ENCODE data around the gene LARGE1. TPM values are rescaled to one million over a fixed set of nuclear protein-coding genes. Genes with fewer than 3 reads are reported as not detected.

The LARGE1 gene
- total RNA-seq, 2 experiments from 2014 or later = 0.18 to 0.58 TPM

DNA sequence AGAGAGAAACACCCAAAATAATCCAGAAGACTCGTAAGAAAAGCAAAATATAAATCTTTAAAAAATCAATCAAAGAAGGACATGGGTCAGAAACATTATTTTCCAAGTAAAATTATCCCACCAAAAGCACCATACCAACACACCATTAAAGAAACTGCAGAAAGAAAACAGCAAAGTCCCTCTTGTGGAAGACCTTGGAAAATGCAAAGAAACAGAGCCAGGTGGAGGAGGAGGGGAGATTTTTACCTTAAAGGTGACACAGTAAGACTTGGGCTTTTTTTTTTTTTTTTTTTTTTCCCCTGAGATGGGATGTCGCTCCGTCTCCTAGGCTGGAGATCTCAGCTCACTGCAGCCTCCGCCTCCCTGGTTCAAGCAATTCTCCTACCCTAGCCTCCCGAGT is 123.8 kb downstream of the LARGE1 start:
- Mint-ChIP-seq H3K4me1 (ENCODE audit: low read depth) (no peaks in the 10 kb centered on the region), H3K9me3 (ENCODE audit: insufficient read depth) (peaks cover 4% of the 10 kb centered on the region), H3K27me3 (ENCODE audit: low read depth) (no peaks in the 10 kb centered on the region), H3K4me3 (no peak overlapping the region), H3K36me3 (ENCODE audit: low read depth) (no peaks in the 10 kb centered on the region), H3K27ac (no peak overlapping the region)
- ChIA-PET POLR2A (no interaction called here), CTCF (no interaction called here)
- no peak for DNase-seq
- ATAC-seq = no peak

DNA sequence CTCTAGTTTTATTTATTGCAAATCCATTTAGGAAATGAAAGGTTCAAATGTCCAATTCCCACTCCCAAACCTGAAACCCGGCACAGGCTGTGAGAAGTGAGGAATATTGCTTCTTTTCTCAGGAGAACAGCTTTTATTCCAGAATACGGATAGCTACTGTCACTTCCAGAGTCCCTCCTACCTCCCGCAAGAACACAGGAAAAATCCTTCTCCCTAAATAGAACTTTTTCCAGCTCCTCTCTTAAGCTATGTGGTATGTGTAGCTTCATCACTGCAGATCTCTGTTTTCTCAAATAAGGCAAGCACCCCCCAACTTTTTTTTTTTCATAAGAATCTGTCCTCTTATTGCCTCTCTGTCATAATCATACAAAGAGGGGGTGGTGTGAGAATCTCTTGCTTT is 126.8 kb downstream of the LARGE1 start:
- no peak for ATAC-seq
- DNase-seq = no peak
- H3K4me1 Mint-ChIP-seq (ENCODE audit: low read depth) = no peaks in the 10 kb centered on the region
- H3K4me3 Mint-ChIP-seq = no peak overlapping the region
- no peaks in the 10 kb centered on the region for H3K27me3 Mint-ChIP-seq (ENCODE audit: low read depth)
- H3K9me3 Mint-ChIP-seq (ENCODE audit: insufficient read depth) = peaks cover 6% of the 10 kb centered on the region
- CTCF ChIA-PET = no interaction called here
- H3K36me3 Mint-ChIP-seq (ENCODE audit: low read depth) = no peaks in the 10 kb centered on the region
- H3K27ac Mint-ChIP-seq = no peak overlapping the region
- POLR2A ChIA-PET = interaction anchor here (0.6 kb wide), 1 partner anchor 1561 kb away, joined by 3 read pairs; no protein-coding TSS in a partner anchor

DNA sequence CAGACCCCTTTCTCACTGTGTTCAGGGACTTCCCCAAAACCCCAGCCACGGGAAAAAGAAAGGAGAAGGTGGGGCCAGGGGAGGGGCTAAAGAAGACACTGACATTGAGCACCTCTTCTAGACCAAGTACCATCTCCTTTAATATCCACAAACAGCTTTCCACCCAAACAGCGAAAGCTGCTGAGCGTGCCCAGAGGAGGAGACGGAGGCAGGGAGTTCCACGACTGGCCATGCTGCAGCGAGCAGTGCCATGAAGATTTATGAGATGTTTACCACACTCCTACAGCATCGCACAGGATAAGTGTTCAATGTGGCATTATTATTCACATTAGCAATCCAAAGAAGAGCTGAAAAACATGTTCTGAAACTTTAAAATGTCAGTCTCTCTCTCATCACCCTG is 127.4 kb downstream of the LARGE1 start:
- H3K9me3 Mint-ChIP-seq (ENCODE audit: insufficient read depth) = peaks cover 12% of the 10 kb centered on the region
- no peaks in the 10 kb centered on the region for H3K4me1 Mint-ChIP-seq (ENCODE audit: low read depth)
- H3K4me3 Mint-ChIP-seq = no peak overlapping the region
- no peak overlapping the region for H3K27ac Mint-ChIP-seq
- ATAC-seq = no peak
- H3K27me3 Mint-ChIP-seq (ENCODE audit: low read depth) = no peaks in the 10 kb centered on the region
- DNase-seq = no peak
- H3K36me3 Mint-ChIP-seq (ENCODE audit: low read depth) = no peaks in the 10 kb centered on the region
- ChIA-PET POLR2A (interaction anchor here (0.6 kb wide), 1 partner anchor 1560 kb away, joined by 3 read pairs; no protein-coding TSS in a partner anchor), CTCF (no interaction called here)

DNA sequence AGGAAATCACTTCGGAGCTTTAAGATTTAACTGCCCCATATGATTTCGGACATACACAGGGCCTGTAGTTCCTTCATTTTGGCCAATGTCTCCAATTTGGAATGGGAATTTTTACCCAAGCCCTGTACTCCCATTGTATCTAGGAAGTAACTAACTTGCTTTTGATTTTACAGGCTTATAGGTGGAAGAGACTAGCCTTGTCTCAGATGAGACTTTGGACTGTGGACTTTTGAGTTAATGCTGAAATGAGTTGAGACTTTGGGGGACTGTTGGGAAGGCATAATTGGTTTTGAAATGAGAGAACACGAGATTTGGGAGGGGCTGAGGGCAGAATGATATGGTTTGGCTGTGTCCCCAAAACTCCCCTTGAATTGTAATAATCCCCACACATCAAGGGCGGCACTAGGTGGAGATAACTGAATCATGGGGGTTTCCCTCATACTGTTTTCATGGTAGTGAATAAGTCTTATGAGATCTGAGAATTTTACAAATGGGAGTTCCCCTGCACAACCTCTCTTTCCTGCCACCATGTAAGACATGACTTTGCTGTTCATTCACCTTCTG is 130.5 kb downstream of the LARGE1 start:
- H3K36me3 Mint-ChIP-seq (ENCODE audit: low read depth) = no peaks in the 10 kb centered on the region
- H3K9me3 Mint-ChIP-seq (ENCODE audit: insufficient read depth) = peaks cover 21% of the 10 kb centered on the region
- ATAC-seq (no peak), DNase-seq (no peak)
- no peak overlapping the region for H3K4me3 Mint-ChIP-seq
- ChIA-PET POLR2A (no interaction called here), CTCF (no interaction called here)
- H3K27ac Mint-ChIP-seq = no peak overlapping the region
- H3K4me1 Mint-ChIP-seq (ENCODE audit: low read depth) = no peaks in the 10 kb centered on the region
- H3K27me3 Mint-ChIP-seq (ENCODE audit: low read depth) = no peaks in the 10 kb centered on the region

DNA sequence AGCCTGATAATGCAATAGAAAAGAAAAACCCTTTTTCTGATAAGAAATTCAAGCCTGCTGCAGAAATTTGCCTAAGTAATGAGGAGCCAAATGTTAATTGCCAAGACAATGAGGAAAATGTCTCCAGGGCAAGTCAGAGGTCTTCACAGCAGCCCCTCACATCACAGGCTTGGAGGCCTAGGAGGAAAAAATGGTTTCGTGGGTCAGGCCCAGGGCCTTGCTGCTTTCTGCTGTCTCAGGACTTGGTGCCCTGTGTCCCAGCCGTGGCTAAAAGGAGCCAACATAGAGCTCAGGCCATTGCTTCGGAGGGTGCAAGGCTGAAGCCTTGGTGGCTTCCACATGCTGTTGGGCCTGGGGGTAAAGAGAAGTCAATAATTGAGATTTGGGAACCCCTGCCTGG is 131.3 kb downstream of the LARGE1 start:
- Mint-ChIP-seq H3K4me3 (no peak overlapping the region), H3K4me1 (ENCODE audit: low read depth) (no peaks in the 10 kb centered on the region), H3K36me3 (ENCODE audit: low read depth) (no peaks in the 10 kb centered on the region), H3K9me3 (ENCODE audit: insufficient read depth) (peaks cover 21% of the 10 kb centered on the region), H3K27me3 (ENCODE audit: low read depth) (no peaks in the 10 kb centered on the region), H3K27ac (no peak overlapping the region)
- ChIA-PET CTCF (no interaction called here), POLR2A (no interaction called here)
- DNase-seq (no peak), ATAC-seq (no peak)

DNA sequence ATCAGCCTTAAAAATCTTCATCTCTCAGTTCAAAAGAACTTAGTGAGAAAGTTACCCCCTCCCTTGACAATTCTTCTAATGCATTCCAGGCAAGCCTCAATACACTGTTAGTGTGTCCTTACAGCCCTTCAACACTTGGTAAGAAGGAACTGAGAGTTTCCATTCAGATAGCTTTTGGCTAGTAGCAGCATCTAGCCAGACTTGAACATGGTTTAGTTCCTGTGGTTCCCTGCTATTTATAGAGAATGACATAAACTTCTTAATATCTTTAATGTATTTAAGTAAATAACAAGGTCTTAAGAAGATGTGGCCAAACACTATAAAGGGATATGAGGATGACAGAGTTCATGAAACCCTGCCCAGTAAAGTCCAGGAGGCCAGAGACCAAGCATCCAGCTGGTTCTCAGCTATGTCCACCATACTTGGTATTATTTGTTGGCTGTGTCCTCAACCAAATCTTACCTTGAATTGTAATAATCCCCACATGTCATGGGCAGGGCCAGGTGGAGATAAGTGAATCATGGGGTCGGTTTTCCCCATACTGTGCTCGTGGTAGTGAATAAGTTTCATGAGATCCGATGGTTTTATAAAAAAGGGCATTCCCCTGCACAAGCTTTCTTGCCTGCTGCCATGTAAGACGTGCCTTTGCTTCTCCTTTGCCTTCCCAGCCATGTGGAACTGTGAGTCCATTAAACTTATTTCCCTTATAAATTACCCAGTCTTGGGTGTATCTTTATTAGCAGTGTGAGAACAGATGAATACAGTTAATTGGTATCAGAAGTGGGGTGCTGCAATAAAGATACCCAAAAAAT is 132.4 kb downstream of the LARGE1 start:
- H3K27ac Mint-ChIP-seq = no peak overlapping the region
- no peaks in the 10 kb centered on the region for H3K36me3 Mint-ChIP-seq (ENCODE audit: low read depth)
- H3K9me3 Mint-ChIP-seq (ENCODE audit: insufficient read depth) = peaks cover 21% of the 10 kb centered on the region
- H3K4me1 Mint-ChIP-seq (ENCODE audit: low read depth) = no peaks in the 10 kb centered on the region
- no peak overlapping the region for H3K4me3 Mint-ChIP-seq
- DNase-seq = no peak
- CTCF ChIA-PET = no interaction called here
- POLR2A ChIA-PET = no interaction called here
- no peak for ATAC-seq
- H3K27me3 Mint-ChIP-seq (ENCODE audit: low read depth) = no peaks in the 10 kb centered on the region

DNA sequence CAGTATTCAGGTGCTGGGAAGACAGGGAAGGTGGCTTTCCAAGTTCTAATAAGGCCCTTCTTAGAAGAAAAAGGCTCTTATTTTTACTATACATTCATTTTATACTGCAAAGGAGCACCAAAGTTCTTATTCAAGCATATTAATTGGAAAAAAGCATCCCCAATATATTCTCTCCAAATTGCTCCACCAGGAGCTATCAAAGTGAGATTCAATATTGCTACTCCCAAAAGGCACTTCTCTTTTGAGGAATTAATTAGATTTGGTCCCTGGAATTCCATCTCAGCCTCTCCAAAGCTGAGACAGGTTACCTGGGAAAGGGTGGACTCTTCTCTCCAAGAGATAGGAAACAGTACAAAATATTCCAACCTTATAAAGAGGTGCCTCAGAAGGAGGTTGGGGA is 134.1 kb downstream of the LARGE1 start:
- ATAC-seq = no peak
- Mint-ChIP-seq H3K36me3 (ENCODE audit: low read depth) (no peaks in the 10 kb centered on the region), H3K4me1 (ENCODE audit: low read depth) (no peaks in the 10 kb centered on the region), H3K4me3 (no peak overlapping the region), H3K9me3 (ENCODE audit: insufficient read depth) (peaks cover 21% of the 10 kb centered on the region), H3K27me3 (ENCODE audit: low read depth) (no peaks in the 10 kb centered on the region), H3K27ac (no peak overlapping the region)
- CTCF ChIA-PET = no interaction called here
- POLR2A ChIA-PET = no interaction called here
- no peak for DNase-seq

DNA sequence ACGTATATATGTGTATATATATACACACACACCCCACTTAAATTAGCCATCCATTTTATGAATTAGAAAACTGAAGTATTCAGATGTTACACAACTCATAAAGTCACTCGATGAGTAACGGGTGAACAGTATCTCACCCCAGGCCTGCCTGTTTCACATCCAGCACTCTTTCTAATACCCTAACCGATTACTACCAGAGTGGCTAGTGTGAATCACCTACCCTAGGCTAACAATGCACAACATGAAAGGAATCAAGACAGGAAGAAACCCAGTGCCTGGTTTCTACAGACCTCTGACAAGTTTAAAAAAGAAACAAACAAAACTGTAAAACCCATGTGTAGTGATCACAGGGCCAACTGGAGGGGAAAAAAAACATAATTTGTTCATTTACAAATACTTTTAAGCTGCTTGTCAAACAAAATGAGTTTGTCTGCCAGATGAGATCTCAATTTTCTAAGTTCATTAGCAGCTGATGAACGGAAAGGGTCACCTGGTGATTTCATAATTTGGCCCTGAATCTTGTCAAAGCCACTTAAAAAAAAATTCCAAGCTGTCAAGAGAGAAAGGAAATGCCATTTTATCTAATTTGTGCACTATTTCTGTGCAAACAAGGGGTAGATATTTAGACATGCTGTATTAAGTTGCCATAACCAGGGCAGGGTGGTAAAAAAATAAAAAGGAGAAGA is 134.8 kb downstream of the LARGE1 start:
- ATAC-seq (no peak), DNase-seq (no peak)
- Mint-ChIP-seq H3K27me3 (ENCODE audit: low read depth) (no peaks in the 10 kb centered on the region), H3K4me3 (no peak overlapping the region), H3K4me1 (ENCODE audit: low read depth) (no peaks in the 10 kb centered on the region), H3K9me3 (ENCODE audit: insufficient read depth) (peaks cover 21% of the 10 kb centered on the region), H3K27ac (no peak overlapping the region), H3K36me3 (ENCODE audit: low read depth) (no peaks in the 10 kb centered on the region)
- ChIA-PET POLR2A (no interaction called here), CTCF (no interaction called here)

DNA sequence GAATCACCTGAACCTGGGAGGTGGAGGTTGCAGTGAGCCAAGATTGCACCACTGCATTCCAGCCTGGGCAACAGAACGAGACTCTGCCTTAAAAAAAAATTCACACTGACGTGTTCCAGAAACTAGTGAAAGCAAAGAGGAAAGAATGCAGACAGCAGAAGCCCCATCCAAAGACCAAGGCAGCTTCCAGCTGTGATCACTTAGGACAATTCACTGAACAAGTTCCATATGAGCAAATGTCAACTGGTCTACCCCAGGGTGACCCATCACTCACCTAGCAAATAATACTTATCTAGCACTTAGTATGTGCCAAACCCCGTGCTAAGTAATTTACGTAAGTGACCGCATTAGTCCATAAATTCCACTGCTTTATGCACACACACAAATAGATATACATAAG is 138.9 kb downstream of the LARGE1 start:
- POLR2A ChIA-PET = no interaction called here
- DNase-seq (no peak), ATAC-seq (no peak)
- Mint-ChIP-seq H3K27ac (no peak overlapping the region), H3K4me1 (ENCODE audit: low read depth) (no peaks in the 10 kb centered on the region), H3K36me3 (ENCODE audit: low read depth) (no peaks in the 10 kb centered on the region), H3K9me3 (ENCODE audit: insufficient read depth) (peaks cover 5% of the 10 kb centered on the region), H3K27me3 (ENCODE audit: low read depth) (no peaks in the 10 kb centered on the region), H3K4me3 (no peak overlapping the region)
- CTCF ChIA-PET = no interaction called here

DNA sequence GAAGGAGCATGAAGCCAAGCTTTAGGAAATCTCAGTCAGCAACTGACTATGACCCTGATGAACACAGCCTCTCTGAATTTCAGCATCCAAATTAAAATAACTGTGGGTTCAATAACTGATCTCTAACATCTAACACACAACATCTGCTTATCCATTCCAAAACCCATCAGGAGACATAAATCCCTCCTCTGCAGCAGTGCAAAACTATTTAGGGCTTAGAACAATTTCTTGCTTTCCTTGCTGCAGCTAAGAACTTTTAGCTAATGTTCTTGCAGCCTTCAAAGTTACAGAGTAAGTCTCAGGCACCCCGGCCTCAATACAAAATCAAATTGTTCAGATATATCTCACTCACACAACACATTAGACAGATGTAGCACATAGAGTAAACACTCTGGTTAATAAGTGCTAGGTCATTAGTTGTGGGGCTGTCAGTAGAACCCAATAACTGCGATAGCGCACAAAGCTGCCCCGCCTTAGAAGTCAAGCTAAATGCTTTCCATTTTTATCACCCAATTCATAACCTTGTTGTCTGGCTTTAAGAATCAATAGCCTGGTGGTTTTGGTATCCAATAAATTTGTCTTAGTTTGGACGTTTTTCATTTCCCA is 139.6 kb downstream of the LARGE1 start:
- Mint-ChIP-seq H3K27ac (no peak overlapping the region), H3K9me3 (ENCODE audit: insufficient read depth) (peaks cover 5% of the 10 kb centered on the region), H3K36me3 (ENCODE audit: low read depth) (no peaks in the 10 kb centered on the region), H3K27me3 (ENCODE audit: low read depth) (no peaks in the 10 kb centered on the region), H3K4me1 (ENCODE audit: low read depth) (no peaks in the 10 kb centered on the region), H3K4me3 (no peak overlapping the region)
- DNase-seq (no peak), ATAC-seq (no peak)
- ChIA-PET POLR2A (no interaction called here), CTCF (no interaction called here)

DNA sequence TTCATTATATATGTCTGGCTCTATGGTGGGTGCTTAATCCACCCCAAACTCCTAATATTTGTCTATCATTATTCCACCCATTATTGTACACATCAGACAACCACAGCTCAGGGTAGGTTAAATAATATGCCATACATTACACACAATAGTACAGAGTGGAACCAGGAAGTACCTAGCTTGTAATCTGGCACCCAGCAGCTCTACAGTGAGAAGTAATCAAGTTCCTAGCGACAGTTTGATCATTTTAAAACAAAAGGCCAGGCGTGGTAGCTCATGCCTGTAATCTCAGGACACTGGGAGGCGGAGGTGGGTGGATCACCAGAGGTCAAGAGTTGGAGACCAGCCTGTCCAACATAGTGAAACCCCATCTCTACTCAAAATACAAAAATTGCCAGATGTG is 141.0 kb downstream of the LARGE1 start:
- Mint-ChIP-seq H3K9me3 (ENCODE audit: insufficient read depth) (peaks cover 5% of the 10 kb centered on the region), H3K27me3 (ENCODE audit: low read depth) (no peaks in the 10 kb centered on the region), H3K4me1 (ENCODE audit: low read depth) (no peaks in the 10 kb centered on the region), H3K4me3 (no peak overlapping the region), H3K36me3 (ENCODE audit: low read depth) (no peaks in the 10 kb centered on the region), H3K27ac (no peak overlapping the region)
- no peak for ATAC-seq
- DNase-seq = no peak
- POLR2A ChIA-PET = no interaction called here
- CTCF ChIA-PET = no interaction called here

DNA sequence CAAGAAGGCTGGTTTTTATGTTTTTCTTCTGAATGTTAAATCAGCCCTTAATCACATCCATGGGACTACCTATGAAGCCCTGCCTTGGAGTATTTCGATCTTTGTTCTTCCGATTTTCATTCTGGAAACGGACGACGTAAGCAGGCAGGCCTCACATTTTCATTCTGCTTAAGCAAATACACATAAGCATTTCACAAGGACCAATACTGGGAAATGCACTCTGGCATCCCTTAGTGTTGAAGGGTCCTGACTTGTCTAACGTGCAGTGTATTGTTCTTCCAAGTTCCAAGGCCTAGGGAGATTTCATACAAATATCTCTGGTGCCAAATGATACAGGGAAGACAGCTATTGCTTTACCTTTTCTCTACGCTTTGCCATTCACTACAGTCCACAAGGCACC is 143.8 kb downstream of the LARGE1 start:
- Mint-ChIP-seq H3K27ac (no peak overlapping the region), H3K27me3 (ENCODE audit: low read depth) (no peaks in the 10 kb centered on the region), H3K4me1 (ENCODE audit: low read depth) (no peaks in the 10 kb centered on the region), H3K36me3 (ENCODE audit: low read depth) (no peaks in the 10 kb centered on the region), H3K9me3 (ENCODE audit: insufficient read depth) (peaks cover 5% of the 10 kb centered on the region), H3K4me3 (no peak overlapping the region)
- POLR2A ChIA-PET = no interaction called here
- CTCF ChIA-PET = no interaction called here
- DNase-seq = no peak
- ATAC-seq = no peak
